MM.1S (cell line): ENCODE data around the gene SYPL2.

ENCODE experiments used
- DNase-seq: peaks from one replicate; pipeline ENCODE4 v3.0.0-alpha.2; 2015
- H2AFZ ChIP-seq: fragments of 300-600 bp; sonication (generic); 2 replicates; pipeline ENCODE4 v1.6.0; 2016; ENCODE audit warnings: antibody characterized with exemption, low read length
- H3F3A ChIP-seq: fragments of 300-600 bp; sonication (generic); 2 replicates; pipeline ENCODE4 v1.6.1; 2016; ENCODE audit warnings: mild to moderate bottlenecking, antibody characterized with exemption, low read length, moderate library complexity, mixed read lengths; ENCODE audit not compliant: insufficient read depth
- H3K27ac ChIP-seq: fragments of 300-600 bp; sonication (generic); 2 replicates; pipeline ENCODE4 v1.5.1; 2016; ENCODE audit warnings: mild to moderate bottlenecking, low read length
- H3K27me3 ChIP-seq: fragments of 300-600 bp; sonication (generic); replicated peaks from 2 replicates; pipeline ENCODE4 v1.6.0; 2016; ENCODE audit warnings: low read length; ENCODE audit not compliant: insufficient read depth
- H3K36me3 ChIP-seq: fragments of 300-600 bp; sonication (generic); replicated peaks from 2 replicates; pipeline ENCODE4 v1.6.1; 2016; ENCODE audit warnings: mild to moderate bottlenecking, low read length, mixed read lengths; ENCODE audit not compliant: insufficient read depth
- H3K4me1 ChIP-seq: fragments of 300-600 bp; sonication (generic); 2 replicates; pipeline ENCODE4 v1.6.1; 2016; ENCODE audit warnings: low read length, mixed read lengths
- H3K4me2 ChIP-seq: fragments of 300-600 bp; sonication (generic); 2 replicates; pipeline ENCODE4 v1.6.0; 2016; ENCODE audit warnings: low read depth, low read length
- H3K4me3 ChIP-seq: fragments of 300-600 bp; sonication (generic); 2 replicates; pipeline ENCODE4 v1.5.1; 2016; ENCODE audit warnings: low read length, mixed read lengths
- H3K79me2 ChIP-seq: fragments of 300-600 bp; sonication (generic); 2 replicates; pipeline ENCODE4 v1.6.1; 2016; ENCODE audit warnings: mixed run types, low read length, mixed read lengths
- H3K9ac ChIP-seq: fragments of 300-600 bp; sonication (generic); 2 replicates; pipeline ENCODE4 v1.6.1; 2016; ENCODE audit warnings: low read length, mixed read lengths
- H3K9me2 ChIP-seq: fragments of 300-600 bp; sonication (generic); replicated peaks from 2 replicates; pipeline ENCODE4 v1.6.1; 2016; ENCODE audit warnings: mild to moderate bottlenecking, low read length, mixed read lengths; ENCODE audit not compliant: insufficient read depth
- H3K9me3 ChIP-seq: fragments of 300-600 bp; sonication (generic); replicated peaks from 2 replicates; pipeline ENCODE4 v1.6.1; 2016; ENCODE audit warnings: mild to moderate bottlenecking, low read length, mixed read lengths; ENCODE audit not compliant: insufficient read depth
- H4K20me1 ChIP-seq: fragments of 300-600 bp; sonication (generic); 2 replicates; pipeline ENCODE4 v1.6.1; 2016; ENCODE audit warnings: mild to moderate bottlenecking, low read length, moderate library complexity, mixed read lengths; ENCODE audit not compliant: insufficient read depth
- CTCF ChIP-seq: fragments of 300-600 bp; sonication (generic); IDR thresholded peaks from 2 replicates; pipeline ENCODE4 v1.5.1; 2016; ENCODE audit warnings: antibody characterized with exemption, low read length, mixed read lengths
- EZH2 ChIP-seq: fragments of 300-600 bp; sonication (generic); optimal IDR thresholded peaks from 2 replicates; pipeline ENCODE3; 2017; ENCODE audit warnings: low read depth, mild to moderate bottlenecking, antibody characterized with exemption, low read length, mixed read lengths
- EZH2phosphoT487 ChIP-seq: fragments of 300-600 bp; sonication (generic); IDR thresholded peaks from 2 replicates; pipeline ENCODE4 v1.6.1; 2018; ENCODE audit warnings: antibody characterized with exemption, low read length

Gene SYPL2

GRCh38 chr1:109500941-109501381 is 34.6 kb downstream of the SYPL2 start:
- H3K9me2 ChIP-seq: no peaks in the 10 kb centered on the region
- H3K79me2 ChIP-seq: no peaks in the 10 kb centered on the region
- DNase-seq: no peak
- H3K9me3 ChIP-seq: no peaks in the 10 kb centered on the region
- H3F3A ChIP-seq: no peaks in the 10 kb centered on the region
- H3K4me1 ChIP-seq: no peaks in the 10 kb centered on the region
- H3K9ac ChIP-seq: no peak overlapping the region
- no peaks in the 10 kb centered on the region for H3K27me3 ChIP-seq
- no peaks in the 10 kb centered on the region for H3K36me3 ChIP-seq
- no peak for TF ChIP-seq EZH2
- TF ChIP-seq CTCF: no peak
- no peak for TF ChIP-seq EZH2phosphoT487
- H2AFZ ChIP-seq: no peak overlapping the region
- no peaks in the 10 kb centered on the region for H4K20me1 ChIP-seq
- H3K4me3 ChIP-seq: no peak overlapping the region
- H3K4me2 ChIP-seq: no peak overlapping the region
- no peak overlapping the region for H3K27ac ChIP-seq

DNA sequence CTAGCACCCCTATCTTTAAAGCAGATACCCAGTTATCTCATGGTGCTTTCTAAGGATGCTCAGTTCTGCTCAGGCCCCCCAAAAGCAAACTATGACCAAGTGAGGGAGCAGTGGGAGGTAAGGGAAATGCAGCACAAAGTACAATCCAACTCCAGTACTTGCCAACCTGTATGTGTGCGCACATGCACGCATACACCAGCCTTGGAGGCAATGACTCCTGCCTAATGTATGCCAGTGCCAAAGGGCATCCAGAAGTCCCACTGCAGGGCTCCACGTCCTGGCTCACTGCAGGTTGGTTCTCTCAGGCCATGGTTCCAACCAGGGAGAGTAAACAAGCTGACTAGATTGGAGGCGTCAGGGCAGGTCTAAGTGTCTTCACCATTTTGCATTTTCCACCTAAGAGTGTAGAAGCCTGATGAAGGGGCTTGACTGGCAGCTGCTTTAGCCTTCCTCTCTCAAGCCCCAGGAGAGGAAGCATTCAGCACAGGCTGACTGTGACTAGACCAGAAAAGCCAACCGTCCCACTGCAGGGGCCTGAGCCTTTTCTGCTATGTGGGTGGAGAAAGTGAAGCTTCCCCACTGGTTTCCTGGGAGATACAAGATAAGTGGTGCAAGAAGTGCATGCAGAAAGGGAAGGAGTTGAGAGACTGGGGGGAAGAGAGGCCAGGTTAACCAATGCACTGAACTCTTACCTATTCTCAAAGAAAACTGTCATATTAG is 35.5 kb downstream of the SYPL2 start:
- H2AFZ ChIP-seq: no peak overlapping the region
- TF ChIP-seq EZH2phosphoT487: no peak
- H3K4me2 ChIP-seq: no peak overlapping the region
- H3K9me2 ChIP-seq: no peaks in the 10 kb centered on the region
- H3K36me3 ChIP-seq: no peaks in the 10 kb centered on the region
- no peaks in the 10 kb centered on the region for H3K79me2 ChIP-seq
- H3K27me3 ChIP-seq: no peaks in the 10 kb centered on the region
- no peak overlapping the region for H3K27ac ChIP-seq
- no peaks in the 10 kb centered on the region for H4K20me1 ChIP-seq
- no peaks in the 10 kb centered on the region for H3K4me1 ChIP-seq
- no peak overlapping the region for H3K9ac ChIP-seq
- H3F3A ChIP-seq: no peaks in the 10 kb centered on the region
- no peak overlapping the region for H3K4me3 ChIP-seq
- no peak for DNase-seq
- no peaks in the 10 kb centered on the region for H3K9me3 ChIP-seq

GRCh38 chr1:109502364-109502851 is 36.1 kb downstream of the SYPL2 start:
- no peaks in the 10 kb centered on the region for H3K4me1 ChIP-seq
- H3K79me2 ChIP-seq: no peaks in the 10 kb centered on the region
- no peak overlapping the region for H2AFZ ChIP-seq
- TF ChIP-seq EZH2: no peak
- no peak for TF ChIP-seq EZH2phosphoT487
- no peak for TF ChIP-seq CTCF
- no peaks in the 10 kb centered on the region for H3K27me3 ChIP-seq
- no peaks in the 10 kb centered on the region for H3F3A ChIP-seq
- H3K27ac ChIP-seq: no peak overlapping the region
- no peaks in the 10 kb centered on the region for H3K9me2 ChIP-seq
- no peaks in the 10 kb centered on the region for H3K9me3 ChIP-seq
- no peaks in the 10 kb centered on the region for H3K36me3 ChIP-seq
- no peak overlapping the region for H3K9ac ChIP-seq
- no peaks in the 10 kb centered on the region for H4K20me1 ChIP-seq
- no peak for DNase-seq
- H3K4me2 ChIP-seq: no peak overlapping the region
- H3K4me3 ChIP-seq: no peak overlapping the region

DNA sequence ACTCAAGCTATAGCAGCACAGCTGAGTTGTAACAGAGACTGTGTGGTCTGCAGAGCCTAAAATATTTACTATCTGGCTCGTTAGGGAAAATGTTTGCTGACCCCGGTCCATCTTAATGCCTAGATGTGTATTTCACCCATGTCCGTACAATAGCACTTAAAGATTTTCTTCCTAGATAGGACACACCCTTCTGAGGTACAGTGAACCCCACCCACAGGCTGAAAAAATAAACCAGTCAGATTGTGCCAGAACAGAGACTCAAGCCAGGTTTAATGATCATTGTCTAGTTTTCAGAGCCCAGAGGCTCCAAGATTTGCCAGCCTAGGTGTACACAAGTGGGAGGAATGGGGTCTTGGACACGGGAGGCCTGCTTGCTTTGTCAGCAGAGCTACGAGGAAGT is 37.6 kb downstream of the SYPL2 start:
- no peak overlapping the region for H2AFZ ChIP-seq
- H3K9me3 ChIP-seq: no peaks in the 10 kb centered on the region
- no peak overlapping the region for H3K4me2 ChIP-seq
- H3K27me3 ChIP-seq: no peaks in the 10 kb centered on the region
- TF ChIP-seq CTCF (no peak), EZH2phosphoT487 (no peak), EZH2 (no peak)
- no peaks in the 10 kb centered on the region for H3K4me1 ChIP-seq
- no peak overlapping the region for H3K27ac ChIP-seq
- no peaks in the 10 kb centered on the region for H3K79me2 ChIP-seq
- H3K4me3 ChIP-seq: no peak overlapping the region
- H3K9ac ChIP-seq: no peak overlapping the region
- no peaks in the 10 kb centered on the region for H3K36me3 ChIP-seq
- H3K9me2 ChIP-seq: no peaks in the 10 kb centered on the region
- H3F3A ChIP-seq: no peaks in the 10 kb centered on the region
- no peak for DNase-seq
- no peaks in the 10 kb centered on the region for H4K20me1 ChIP-seq
